Renal cortical epithelial cell (primary cell): Measurements from ENCODE around the gene SMARCD3. TPM values are rescaled to one million over a fixed set of nuclear protein-coding genes. Genes with fewer than 3 reads are reported as not detected.

Source experiments
- DNase-seq: peaks from one replicate; pipeline ENCODE4 v3.0.0-alpha.2; 2011; ENCODE audit warnings: low read depth
- total RNA-seq: library from RNA; depleted of rRNA; stranded (reverse); fragments of >200 nt; gene quantifications from 2 replicates; pipeline ENCODE4 v1.2.3, GENCODE V29; 2014

The SMARCD3 gene
- 3.8 and 15.0 TPM in 2 replicates for total RNA-seq

GRCh38 chr7:151248346-151249033 is at the start of gene SMARCD3:
Gene SMARCD3 (minus strand): TSS chr7:151248694. CDS start chr7:151248562, 132 bp downstream.
- DNase-seq = no peak

GRCh38 chr7:151296202-151296992 is 47.9 kb upstream of the SMARCD3 start:
- DNase-seq = no peak

DNA sequence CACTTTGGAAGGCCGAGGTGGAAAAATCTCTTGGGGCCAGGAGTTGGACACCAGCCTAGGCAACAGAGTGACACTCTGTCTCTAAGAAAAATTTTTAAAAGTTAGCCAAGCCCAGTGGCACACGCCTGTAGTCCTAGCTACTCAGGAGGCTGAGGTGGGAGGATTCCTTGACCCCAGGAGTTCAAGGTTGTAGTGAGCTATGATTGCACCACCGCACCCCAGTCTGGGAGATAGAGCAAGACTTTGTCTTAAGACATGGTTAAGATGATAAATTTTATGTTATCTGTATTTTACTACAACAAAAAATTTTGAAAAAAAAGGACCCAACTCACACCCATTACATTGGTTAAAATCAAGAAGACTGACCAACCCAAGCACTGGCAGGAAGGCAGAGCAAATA is 44.4 kb upstream of the SMARCD3 start:
- DNase-seq = no peak

DNA sequence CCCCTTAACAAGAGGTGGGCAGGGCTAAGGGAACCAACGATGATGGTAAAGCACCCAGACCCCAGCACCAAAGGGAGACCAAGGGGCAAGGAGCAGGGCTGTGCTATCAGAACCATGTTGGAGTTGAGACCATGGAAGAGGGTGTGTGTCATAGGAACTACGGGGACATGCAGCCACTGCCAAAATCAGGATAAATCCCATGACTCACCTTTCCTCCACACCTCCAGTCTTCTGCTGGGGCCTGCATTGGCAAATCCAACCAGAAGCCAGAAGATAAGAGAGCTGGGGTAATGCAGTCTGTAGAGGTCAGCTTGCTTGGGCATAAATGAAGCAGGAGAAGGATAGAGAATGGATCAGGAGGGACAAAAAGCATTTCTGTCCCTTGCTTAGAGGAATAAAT is 42.7 kb upstream of the SMARCD3 start:
- no peak for DNase-seq

GRCh38 chr7:151290355-151290760 is 41.9 kb upstream of the SMARCD3 start:
- no peak for DNase-seq

- no peak for DNase-seq
Measured at GRCh38 chr7:151289891-151290290, 41.4 kb upstream of the SMARCD3 start.

DNA sequence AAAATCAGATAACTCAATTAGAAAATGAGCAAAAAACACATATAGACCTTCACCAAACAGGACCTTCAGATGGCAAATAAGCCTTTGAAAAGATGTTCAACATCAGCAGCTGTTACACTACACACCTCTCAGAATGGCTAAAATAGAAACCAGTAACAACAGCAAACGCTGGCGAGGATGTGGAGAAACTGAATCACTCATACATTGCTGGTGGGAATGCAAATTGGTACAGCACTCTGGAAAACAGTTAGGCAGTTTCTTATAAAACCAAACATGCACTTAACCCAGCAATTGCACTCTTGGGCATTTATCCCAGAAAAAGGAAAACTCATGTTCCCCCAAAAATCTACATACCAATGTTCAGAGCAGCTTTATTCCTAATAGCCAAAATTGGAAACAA is 37.7 kb upstream of the SMARCD3 start:
- DNase-seq = peak; percentile 6

- DNase-seq = no peak
Measured at GRCh38 chr7:151283302-151283701, 34.8 kb upstream of the SMARCD3 start.

DNA sequence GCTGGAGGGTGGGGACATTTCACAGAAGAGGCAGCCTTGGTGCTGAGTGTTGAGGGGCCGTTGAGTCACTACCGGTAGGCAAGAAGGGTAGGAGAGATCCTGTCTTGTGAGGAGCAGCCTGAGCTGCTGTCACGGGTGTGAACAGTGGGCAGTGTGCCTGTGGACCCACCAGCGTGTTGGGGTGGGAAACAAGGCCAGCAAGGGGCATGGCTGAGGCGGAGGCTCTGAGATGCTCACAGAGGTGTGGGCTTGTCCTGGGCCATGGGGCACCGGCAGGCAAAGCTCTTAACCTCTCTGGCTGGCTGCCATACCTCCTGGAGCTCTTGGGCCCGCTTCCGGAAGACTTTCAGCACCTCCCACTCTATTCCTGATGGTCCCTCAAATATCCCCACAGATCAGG is 33.6 kb upstream of the SMARCD3 start:
- no peak for DNase-seq

GRCh38 chr7:151281686-151282085 is 33.2 kb upstream of the SMARCD3 start:
- DNase-seq = no peak

GRCh38 chr7:151280388-151281019 is 32.0 kb upstream of the SMARCD3 start:
- no peak for DNase-seq

GRCh38 chr7:151279868-151280267 is 31.4 kb upstream of the SMARCD3 start:
- no peak for DNase-seq

DNA sequence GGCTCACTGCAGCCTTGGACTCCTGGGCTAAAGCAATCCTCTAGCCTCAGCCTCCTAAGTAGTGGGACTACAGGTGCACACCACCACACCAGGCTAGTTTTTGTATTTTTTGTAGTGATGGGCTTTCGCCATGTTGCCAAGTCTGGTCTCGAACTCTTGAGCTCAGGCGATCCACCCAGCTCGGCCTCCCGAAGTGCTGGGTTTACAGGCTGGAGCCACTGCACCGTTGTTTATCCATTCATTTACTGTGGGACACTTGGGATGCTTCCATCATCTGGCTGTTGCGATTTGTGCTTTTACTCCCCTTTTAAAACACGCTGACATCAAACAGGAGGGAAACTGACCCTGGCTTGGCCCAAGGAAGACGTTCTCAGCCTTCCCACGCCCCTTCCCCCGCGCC is 30.5 kb upstream of the SMARCD3 start:
- no peak for DNase-seq

- no peak for DNase-seq
Measured at GRCh38 chr7:151277631-151278030, 29.1 kb upstream of the SMARCD3 start.

- DNase-seq = peak; percentile 20
Measured at GRCh38 chr7:151276666-151277590, 28.4 kb upstream of the SMARCD3 start.

DNA sequence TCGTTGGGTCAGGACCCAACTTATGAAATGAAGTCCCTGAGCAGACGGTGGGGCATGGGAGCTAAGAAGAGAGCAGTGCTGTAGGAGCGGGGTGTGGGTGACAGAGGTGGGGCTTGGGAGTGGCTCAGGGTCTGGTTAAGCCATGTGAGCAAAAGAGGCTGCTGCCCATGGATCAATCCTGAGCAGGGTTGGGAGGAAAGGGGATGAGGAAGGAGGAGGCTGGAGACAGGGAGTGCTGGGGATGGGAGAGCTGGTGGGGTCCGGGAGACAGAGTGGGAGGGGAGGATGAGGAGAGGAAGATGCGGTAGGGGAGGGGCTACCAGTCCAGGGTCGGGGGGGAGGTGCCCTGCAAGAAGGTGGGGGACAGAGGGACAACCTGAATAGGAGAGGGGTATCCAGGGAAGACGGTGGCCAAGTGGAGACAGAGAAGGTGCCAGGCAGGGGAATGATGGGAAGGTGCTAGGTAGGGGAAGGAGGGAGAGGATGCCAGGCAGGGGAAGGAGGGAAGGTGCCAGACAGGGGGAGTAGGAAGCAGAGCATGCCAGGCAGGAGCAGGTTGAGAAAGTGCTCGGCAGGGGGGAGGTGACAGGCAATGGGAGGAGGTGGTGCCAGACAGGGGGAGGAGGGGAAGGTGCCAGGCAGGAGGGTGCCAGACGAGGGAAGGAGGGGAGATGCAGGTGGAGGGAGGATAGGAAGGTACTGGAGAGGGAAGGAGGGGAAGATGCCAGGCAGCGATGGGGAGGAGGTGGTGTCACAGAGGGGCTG is 27.5 kb upstream of the SMARCD3 start:
- no peak for DNase-seq

- no peak for DNase-seq
Measured at GRCh38 chr7:151274936-151275812, 26.7 kb upstream of the SMARCD3 start.

- DNase-seq = no peak
Measured at GRCh38 chr7:151274396-151274795, 25.9 kb upstream of the SMARCD3 start.

GRCh38 chr7:151273651-151274390 is 25.3 kb upstream of the SMARCD3 start:
- no peak for DNase-seq
